HG02623 (cell line): ENCODE measurements around the gene RAB40B.

Experiments
- ATAC-seq: cut with Tn5 transposase; IDR thresholded peaks from one replicate; pipeline ENCODE4 v1.9.1; 2021; ENCODE audit warnings: moderate library complexity; ENCODE audit not compliant: unreplicated experiment

The RAB40B gene

DNA sequence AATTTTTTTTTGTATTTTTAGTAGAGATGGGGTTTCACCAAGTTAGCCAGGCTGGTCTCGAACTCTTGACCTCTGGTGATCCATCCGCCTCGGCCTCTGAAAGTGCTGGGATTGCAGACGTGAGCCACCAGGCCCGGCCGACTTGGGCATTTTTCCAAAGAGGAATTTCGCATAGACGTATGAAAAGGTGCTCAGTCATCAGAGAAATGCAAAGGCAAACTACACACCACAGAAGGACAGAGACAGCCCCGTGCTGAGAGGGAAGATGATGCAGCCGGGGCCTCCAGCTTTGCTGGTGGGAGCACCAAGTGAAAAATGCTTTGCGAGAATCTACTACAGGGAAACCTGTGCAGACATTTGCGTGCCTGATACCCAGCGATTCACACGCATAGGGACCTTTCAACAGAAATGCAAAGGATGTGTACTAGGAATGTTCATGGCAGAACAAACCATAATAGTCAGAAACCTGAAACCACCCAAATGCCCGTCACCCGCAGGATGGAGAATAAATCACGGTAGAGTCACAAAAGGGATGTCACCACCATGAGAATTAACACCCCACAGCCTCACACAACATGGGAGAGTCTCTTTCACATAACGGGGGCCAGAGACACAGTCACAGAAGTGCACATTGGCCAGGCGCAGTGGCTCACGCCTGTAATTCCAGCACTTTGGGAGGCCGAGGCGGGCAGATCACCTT lies 5.2 kb downstream of the RAB40B start:
- no peak for ATAC-seq

DNA sequence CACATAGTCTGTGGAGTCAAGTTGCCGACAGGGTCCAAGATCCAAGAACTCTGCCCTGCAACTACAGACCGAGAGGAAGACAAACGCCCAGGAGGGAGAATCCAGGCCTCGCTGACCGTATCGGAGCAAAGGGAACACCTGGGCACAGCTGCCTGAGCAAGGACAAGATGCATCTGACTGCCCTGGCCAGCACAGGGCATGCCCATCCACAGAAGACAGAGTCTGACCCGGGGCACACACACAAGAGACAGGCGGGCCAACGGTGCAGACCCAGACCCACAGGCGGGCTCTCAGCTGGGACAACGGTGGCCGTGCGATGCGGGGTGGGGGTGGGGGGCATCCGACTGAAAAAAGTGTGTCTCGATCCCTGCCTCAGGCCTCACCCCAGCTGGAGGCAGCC lies 6.2 kb downstream of the RAB40B start:
- no peak for ATAC-seq

DNA sequence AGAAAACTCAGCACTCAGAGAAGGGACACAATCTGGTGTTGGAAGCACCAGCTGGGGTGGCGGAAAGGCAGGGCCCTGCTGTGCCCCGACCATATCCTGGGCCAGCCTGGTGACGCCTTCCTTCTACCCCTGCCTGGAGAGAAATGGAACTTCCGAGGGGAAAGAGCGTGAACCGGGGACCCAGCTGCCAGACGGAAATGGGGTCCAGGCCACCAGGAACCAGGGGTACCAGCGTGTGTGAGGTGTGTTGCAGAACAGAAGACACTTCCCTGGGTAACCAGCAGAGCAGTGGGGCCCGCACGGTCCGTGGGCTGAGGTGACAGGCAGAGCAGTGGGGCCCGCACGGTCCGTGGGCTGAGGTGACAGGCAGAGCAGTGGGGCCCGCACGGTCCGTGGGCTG lies 6.8 kb downstream of the RAB40B start:
- no peak for ATAC-seq

DNA sequence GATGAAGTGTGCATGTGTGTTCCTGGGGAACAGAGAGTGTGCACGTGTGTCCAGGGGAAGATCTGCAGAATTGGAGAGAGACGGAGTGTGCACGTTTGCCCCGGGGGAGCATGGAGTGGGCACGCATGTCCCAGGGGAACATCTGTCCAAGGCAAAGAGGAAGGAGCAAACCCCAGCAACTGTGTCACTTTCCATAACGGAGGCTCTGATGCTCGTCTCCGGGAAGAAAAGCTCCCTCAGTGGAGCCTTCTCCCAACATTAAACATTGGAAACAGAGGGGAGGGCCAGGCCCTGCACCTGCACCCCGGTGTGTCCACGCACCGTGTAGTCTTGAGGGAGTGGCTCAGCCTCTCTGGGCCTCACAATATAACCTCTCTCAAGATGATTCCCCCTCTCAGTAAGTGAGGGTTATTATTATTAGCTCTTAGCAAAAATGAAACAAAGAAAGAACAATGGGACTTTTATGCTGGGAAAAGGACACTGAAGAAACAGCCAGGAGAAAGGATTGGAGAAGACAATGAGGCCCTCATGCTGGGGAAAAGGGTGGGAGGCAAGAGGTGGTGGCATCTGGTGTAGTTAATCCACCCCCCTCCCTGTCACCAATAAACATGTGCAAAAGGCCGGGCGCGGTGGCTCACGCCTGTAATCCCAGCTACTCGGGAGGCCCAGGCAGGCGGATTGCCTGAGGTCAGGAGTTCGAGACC lies 7.6 kb downstream of the RAB40B start:
- no peak for ATAC-seq

DNA sequence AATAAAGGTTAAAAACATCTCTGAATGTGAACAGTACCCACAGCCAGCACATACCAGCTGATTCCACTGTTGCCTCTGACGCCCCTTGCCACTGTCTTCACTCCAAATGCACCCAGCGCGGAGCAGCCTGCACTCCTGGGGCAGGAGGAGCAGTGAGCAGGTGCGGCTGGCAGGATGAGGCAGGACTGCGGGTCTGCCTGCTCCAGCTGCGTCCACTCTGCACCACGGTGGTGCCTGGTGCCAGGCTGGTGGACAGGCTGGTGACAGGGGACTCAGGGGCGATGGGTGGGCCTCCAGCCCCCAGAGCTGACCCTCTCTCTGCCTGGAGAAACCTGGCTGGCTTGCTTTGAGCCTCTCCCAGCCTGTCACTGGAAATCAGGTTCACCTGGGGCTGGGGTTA lies 9.4 kb downstream of the RAB40B start:
- no peak for ATAC-seq

DNA sequence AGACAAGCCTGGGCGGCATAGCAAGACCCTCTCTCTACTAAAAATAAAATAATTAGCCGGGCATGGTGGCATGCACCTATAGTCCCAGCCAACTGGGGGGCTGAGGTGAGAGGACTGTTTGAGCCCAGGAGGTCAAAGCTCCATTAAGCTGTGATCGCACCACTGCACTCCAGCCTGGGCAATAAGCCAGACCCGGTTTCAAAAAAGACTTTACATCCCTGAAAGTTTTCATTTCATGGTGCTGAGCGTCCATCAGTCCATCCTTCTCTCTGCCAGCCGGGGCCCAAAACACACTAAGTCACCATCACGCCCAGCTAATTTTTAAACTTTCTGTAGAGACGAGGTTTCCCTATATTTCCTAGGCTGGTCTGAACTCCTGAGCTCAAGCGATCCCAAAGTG lies 10.6 kb downstream of the RAB40B start:
- ATAC-seq, result no peak

DNA sequence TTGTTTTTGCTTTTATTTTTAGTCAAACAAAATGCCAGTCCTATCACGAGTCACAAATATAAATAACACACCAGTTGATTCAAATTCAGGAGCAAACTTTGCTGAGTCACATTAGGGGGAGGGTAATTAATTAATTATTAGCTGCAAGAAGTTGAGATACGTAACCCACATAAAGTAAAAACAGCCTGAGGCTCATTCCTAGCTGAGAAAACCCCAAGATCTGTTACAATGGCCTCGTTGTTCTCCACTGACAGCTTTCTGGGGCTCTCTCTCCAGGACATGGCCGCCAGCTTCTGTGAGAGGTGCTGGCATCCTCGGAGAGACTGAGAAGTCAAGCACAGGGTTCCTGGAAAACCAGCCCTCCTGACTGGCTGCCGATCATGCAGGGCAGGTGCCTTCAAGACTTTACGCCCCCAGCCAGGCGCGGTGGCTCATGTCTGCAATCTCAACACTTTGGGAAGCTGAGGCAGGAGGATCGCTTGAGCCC lies 11.1 kb downstream of the RAB40B start:
- ATAC-seq, result no peak

DNA sequence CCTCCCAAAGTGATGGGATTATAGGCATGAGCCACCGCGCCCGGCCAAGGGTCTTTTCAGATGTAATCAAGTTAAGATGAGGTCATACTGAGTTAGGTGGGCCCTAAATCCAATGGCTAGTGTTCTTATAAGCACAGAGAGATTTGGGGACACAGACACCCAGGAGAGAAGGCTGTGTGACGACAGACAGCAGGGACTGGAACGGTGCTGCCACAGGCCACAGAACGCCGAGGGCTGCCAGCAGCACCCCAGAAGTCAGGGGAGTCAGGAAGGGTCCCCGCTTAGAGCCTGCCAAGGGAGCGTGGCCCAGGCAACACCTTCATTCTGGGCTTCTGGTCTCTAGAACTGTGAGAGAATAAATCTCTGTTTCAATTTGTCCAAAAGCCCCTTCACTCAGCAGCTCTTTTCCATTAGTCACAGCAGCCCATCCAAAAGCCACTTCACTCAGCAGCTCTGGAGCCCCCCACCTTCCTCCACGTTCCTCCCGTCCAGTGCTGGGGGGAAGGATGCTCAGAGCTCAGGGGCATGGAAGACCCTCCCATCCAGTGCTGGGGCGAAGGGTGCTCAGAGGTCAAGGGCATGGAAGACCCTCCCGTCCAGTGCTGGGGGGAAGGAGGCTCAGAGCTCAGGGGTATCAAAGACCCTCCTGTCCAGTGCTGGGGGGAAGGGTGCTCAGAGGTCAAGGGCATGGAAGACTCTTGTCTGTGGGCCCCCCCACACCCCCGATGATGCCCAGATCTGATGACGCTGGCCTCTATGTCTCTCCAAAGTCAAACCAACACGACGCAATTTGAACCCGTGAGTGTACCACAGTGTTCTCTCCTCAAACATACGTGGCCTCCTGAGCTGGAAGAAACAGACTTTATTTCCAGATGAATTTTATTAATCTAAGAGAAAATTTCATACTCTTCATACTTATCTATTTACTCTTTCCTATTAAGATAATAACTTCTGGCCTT lies 11.9 kb downstream of the RAB40B start:
- no peak for ATAC-seq

DNA sequence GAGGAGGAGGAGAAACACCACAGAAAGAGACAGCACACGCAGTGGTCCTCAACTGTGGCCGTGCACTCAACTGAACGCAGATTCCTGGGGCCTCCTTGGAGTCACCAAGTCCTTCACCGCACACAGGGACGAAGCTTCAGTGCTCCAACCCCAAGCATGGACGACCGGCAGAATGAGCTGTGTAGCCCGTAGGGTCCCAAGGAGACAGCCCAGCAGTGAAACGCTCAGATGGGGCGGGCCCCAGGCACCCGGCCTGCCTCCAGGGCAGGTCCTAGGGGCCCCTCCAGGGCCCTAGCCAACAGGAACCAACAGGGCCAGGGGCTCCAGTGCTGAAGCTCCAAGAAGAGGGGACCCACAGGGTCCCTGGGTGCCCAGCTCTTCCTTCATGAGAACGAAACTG lies 13.2 kb downstream of the RAB40B start:
- ATAC-seq, result no peak

DNA sequence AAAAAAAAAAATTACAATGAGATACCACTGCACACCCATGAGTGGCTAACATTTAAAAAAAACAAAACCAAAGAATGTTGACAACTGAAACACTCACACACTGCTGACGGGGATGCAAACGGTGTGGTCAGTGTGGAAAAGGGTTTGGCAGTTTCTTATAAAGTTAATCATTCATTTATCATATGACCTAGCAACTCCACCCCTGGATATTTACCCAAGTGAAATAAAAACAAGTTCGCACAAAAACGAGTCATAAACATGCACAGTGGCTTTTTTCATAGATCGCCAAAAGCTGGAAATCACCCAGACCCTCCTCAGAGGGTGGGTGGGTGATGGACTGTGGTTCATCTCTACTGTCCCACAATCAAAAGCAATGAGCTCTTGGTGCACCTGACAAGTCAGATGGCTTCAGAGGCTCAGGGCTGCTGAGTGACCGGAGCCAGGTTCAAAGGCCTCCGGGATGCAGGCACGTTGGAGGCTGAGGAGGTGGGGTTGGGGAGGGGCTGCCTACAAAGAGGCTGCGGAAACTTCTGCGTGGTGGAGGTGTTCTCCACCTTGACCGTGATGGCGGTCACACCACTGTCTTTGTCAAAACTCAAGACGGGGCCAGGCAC lies 14.2 kb downstream of the RAB40B start:
- no peak for ATAC-seq

DNA sequence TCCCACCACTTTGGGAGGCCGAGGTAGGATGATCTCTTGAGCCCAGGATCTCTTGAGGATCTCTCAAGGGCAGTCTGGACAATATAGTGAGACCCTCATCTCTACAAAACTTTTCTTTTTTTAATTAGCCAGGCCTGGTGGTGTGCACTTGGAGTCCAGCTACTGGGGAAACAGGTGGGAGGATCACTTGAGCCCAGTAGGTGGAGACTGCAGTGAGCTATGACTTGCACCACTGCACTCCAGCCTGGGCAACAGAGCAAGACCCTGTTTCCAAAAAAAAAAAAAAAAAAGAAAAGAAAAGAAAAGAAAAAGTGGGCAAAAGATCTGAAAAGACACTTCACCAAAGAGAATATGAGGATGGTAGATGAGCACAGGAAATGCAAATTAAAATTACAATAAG lies 15.0 kb downstream of the RAB40B start:
- no peak for ATAC-seq

DNA sequence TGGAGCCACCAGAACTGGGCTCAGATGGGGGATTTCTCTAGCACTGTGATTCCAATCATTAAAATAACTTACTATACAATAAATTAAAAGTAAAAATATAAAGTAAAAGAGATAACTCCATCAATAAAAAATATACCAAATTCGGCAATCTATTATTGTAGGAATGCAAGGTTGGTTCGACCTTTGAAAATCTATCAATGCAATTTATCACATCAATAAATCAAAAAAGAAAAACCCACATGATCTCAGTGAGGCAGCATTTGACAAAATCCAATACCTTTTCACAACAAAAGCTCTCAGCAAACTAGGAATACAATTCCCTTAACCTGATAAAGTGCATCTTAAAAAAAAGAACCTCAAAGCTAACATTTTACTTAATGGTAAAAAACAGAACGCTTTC lies 17.0 kb downstream of the RAB40B start:
- ATAC-seq, result no peak

DNA sequence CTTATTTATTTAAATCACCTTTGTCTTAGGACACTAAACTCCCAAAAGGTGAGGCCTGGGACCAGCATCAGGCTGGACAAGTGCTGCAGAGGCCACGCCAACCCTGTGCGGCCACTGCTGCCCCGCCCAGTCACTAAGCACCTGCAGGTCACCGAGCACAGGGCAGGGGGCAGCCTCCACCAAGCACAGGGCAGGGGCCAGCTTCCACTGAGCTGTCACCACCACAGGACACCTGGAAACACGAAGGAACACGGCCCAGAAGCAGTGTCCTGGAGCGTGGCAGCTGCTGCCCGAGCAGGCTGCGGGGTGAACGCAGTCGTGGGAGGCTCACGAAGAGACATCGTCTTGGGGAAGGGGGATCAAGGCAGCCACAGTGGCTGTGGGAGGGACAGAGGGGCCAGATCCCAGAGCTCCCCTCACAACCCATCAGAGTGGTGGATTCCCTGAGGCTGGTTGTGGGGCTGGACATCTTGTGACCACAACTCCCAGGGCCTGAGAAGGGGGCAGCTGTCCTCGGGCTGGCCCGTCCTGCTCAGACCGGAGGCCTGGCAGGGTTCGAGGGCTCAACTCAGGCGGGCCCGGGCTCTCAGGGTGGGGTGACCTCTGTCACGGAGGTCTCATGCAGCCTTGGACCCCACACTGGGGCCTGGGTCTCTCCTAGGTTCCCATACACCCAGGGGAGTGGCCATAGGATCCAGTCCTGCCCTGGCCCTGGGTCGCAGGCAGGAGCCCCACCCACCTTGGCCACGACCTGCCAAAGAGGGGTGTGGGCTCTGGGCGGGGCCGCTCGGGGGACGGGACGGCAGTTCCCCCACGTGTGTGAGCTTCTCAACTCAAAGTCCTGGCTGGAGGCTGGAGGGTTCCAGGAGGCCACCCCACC lies 18.7 kb downstream of the RAB40B start:
- ATAC-seq, result no peak

DNA sequence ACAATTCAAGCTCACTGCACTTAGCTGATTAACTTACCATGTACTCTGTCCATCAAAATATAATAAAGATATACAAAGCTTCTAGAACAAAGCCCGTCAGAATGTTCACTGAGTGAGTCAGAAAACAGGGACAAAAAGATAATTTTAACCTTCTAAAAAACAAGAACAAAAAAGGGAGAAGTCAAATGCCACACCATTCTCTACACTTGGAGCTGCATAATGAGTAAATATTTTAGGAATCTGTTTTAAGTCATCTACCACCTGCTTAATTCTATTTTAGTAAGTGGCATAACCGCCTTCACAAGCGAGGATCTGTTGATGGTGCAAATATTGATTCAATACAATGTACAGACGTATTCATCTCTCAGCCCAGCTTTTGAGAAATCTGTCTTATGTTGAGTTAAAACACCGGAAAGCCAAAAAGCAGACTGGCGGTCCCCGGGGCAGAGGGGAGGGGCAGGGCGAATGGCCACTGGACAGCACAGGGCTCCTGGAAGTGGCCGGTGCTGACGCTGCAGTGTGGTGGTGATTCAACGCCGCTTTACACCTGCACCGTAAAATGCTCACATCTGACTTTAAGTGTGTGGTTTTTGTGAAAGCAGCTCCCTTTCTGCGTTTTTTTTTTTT lies 20.1 kb downstream of the RAB40B start:
- ATAC-seq, result no peak

DNA sequence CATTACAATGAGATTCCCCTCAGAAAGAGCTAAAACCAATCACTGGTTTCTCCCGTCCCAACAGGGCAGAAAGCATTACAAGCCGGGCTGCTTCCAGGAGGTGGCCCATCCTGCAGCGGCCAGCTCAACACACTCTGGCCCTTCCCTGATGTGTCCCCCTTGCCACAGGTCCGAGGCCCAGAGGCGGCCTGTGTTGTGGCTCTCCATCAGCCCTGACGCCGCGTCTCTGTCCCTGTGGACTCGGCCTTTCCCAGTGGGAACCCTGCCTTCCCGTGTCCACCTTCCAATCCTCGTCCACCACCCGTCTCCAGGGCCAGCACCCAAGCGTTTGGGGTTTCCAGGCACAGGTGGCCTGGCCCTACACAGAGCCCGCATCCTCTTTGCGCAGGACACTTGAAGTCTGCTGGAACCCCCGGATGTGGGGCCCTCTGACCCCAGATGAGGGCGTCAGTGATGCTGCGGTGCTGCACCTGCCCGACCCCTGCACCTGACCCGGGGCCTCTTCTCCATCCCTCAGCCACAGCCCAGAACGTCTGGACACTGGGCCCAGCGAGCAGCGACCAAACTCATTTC lies 21.1 kb downstream of the RAB40B start:
- ATAC-seq, result no peak

DNA sequence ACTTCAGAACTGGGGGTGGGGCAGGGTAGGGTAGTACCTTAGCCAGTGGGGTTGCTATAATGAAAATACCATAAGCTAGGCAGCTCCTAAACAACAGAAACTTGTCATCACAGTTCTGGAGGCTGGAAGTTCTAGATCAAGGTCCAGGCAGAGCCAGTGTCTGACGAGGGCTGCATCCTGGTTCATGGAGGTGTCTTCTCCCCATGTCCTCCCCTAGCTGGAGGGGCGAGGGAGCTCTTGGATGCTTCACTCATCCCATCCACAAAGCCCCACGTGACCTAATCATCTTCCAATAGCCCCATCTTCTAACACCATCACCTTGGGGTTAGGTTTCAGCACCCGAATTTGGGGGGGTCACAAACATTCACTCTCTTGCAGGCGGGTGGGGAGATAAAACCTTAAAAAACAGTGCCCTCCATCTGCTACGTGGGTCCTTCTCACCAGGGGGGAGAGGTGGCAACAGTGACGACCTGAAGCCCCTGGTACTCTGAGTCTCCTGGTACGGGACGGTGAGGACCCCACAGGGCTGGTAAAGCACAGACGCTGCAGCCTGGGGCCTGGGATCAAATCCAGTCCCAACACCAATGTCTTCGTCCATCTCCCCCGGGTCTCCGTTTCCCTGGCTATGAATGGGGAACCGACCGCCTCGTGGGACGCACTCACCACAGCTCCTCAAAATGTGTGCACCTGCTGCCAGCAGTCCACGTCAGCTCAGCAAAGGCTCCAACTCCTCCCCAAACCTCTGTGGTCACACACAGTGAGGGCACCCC lies 22.8 kb downstream of the RAB40B start:
- no peak for ATAC-seq

DNA sequence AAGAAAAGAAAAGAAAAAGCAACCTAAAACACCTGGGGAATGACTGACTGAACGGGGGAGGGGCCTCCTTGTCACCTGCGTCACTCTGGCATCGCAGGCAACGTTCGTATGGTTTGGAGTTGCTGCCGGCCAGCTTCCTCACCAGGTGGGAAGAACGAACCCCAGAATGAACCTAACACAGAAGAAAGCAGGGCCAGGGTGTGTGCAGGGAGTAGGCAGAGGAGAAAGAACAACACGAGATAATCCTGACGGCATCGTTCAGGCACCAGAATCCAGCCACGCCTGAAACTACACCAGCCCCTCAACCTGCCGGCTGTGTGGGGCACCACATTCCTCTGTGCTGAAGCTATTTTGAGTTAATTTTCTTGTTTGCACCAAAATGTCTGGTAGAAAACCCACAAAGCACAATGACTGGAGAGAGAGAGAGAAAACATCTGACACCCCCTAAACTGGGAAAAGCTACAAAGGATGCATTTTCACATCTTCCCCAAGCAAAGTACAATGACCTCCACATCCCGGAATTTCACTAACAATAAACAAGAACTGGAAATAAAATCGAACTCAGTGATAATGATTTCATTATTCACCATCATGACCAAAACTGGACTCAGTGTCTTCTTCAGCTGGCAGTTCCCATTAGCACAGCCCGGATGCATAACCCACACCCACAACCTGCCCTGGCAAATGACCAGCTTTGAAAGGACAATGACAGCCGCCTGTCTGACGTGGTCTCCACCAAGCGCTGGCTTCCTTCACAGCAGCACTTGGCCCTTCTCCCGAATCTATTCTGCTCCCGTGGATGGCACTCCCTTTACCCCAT lies 23.6 kb downstream of the RAB40B start:
- no peak for ATAC-seq
